Measurements from ENCODE around the gene CLNK. TPM values are rescaled to one million over a fixed set of nuclear protein-coding genes. Genes with fewer than 3 reads are reported as not detected.

The CLNK gene
- total RNA-seq, 2 donors from 2014 or later, result not detected

DNA sequence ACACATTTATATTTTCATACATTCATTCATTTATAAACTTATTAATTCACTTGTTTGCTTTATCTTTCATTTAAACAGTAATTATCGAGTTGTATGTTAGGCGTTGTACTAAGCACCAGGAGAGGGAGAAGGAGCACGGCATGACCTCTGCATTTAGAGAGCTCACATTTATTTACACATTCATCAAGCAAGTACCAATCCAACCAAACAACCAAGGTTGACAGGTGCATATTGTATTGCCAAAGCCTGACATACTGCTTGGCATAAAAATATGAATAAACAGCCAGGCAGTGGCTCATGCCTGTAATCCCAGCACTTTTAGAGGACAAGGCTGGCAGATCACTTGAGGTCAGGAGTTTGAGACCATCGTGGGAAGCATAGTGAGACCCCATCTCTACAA, 37.0 kb upstream of the CLNK start:
- no peaks in the 10 kb centered on the region for H3K9me3 Mint-ChIP-seq
- Histone ChIP-seq H3K36me3 (ENCODE audit: control insufficient read depth, insufficient read depth, low read length) (no peaks in the 10 kb centered on the region), H3K4me1 (ENCODE audit: control insufficient read depth, insufficient read depth, low read length) (no peaks in the 10 kb centered on the region), H3K9ac (ENCODE audit: extremely low read depth, low read length, poor library complexity, severe bottlenecking) (no peak overlapping the region), H3K4me3 (ENCODE audit: low read length) (no peak overlapping the region), H3K9me3 (ENCODE audit: control insufficient read depth, low read length) (no peaks in the 10 kb centered on the region), H3K27ac (ENCODE audit: low read depth, low read length) (no peak overlapping the region), H3K27me3 (ENCODE audit: control insufficient read depth, insufficient read depth, low read length, poor library complexity, severe bottlenecking) (no peaks in the 10 kb centered on the region)
- H3K27ac Mint-ChIP-seq, result no peak overlapping the region
- H3K4me1 Mint-ChIP-seq, result peaks cover 7% of the 10 kb centered on the region
- 88 to 98% methylated on average over 1 to 3 of the region's 4 CpGs for WGBS, 2 experiments (ENCODE audit: insufficient coverage in 1 of 2, insufficient read length in 1 of 2)
- no peaks in the 10 kb centered on the region for H3K27me3 Mint-ChIP-seq (ENCODE audit: insufficient read depth)
- H3K36me3 Mint-ChIP-seq (ENCODE audit: low read depth), result no peaks in the 10 kb centered on the region
- DNase-seq, result no peak
- H3K4me3 Mint-ChIP-seq, result no peak overlapping the region
- TF ChIP-seq, protein P1, sequence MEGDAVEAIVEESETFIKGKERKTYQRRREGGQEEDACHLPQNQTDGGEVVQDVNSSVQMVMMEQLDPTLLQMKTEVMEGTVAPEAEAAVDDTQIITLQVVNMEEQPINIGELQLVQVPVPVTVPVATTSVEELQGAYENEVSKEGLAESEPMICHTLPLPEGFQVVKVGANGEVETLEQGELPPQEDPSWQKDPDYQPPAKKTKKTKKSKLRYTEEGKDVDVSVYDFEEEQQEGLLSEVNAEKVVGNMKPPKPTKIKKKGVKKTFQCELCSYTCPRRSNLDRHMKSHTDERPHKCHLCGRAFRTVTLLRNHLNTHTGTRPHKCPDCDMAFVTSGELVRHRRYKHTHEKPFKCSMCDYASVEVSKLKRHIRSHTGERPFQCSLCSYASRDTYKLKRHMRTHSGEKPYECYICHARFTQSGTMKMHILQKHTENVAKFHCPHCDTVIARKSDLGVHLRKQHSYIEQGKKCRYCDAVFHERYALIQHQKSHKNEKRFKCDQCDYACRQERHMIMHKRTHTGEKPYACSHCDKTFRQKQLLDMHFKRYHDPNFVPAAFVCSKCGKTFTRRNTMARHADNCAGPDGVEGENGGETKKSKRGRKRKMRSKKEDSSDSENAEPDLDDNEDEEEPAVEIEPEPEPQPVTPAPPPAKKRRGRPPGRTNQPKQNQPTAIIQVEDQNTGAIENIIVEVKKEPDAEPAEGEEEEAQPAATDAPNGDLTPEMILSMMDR (conservative IDR thresholded peaks at IDR 0.05), result no peak

DNA sequence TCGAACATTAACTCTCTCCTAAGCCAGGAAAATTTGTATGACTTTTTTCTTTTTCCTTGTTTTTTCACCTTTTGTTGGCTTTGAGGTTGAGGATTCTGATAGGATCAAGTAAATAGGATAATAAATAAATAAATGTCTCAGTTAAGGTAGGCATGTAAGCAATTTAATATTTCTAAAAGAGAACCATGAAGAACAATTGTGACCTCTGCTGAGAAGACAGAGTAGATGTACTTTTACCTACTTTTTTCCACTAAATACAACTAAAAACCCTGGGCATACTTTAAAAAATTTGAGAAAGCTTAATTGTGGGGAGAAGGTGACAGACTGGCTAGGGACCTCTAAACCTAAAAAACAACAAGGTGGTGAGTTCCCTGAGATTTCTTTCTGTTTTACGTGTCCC, 31.6 kb upstream of the CLNK start:
- Mint-ChIP-seq H3K4me3 (no peak overlapping the region), H3K27ac (no peak overlapping the region), H3K36me3 (ENCODE audit: low read depth) (no peaks in the 10 kb centered on the region), H3K27me3 (ENCODE audit: insufficient read depth) (no peaks in the 10 kb centered on the region), H3K4me1 (peaks cover 8% of the 10 kb centered on the region), H3K9me3 (peaks cover 11% of the 10 kb centered on the region)
- WGBS, 2 experiments (ENCODE audit: insufficient coverage in 1 of 2, insufficient read length in 1 of 2), result 81% methylated on average over 2 of the region's 2 CpGs; no CpG with 5 or more reads in 1 of the 2 experiments
- no peak overlapping the region for H3K27ac ChIP-seq (ENCODE audit: low read depth, low read length)
- H3K9ac ChIP-seq (ENCODE audit: extremely low read depth, low read length, poor library complexity, severe bottlenecking), result no peak overlapping the region
- no peaks in the 10 kb centered on the region for H3K4me1 ChIP-seq (ENCODE audit: control insufficient read depth, insufficient read depth, low read length)
- H3K9me3 ChIP-seq (ENCODE audit: control insufficient read depth, low read length), result peaks cover 16% of the 10 kb centered on the region
- H3K4me3 ChIP-seq (ENCODE audit: low read length), result no peak overlapping the region
- no peak for DNase-seq
- H3K27me3 ChIP-seq (ENCODE audit: control insufficient read depth, insufficient read depth, low read length, poor library complexity, severe bottlenecking), result no peaks in the 10 kb centered on the region
- no peaks in the 10 kb centered on the region for H3K36me3 ChIP-seq (ENCODE audit: control insufficient read depth, insufficient read depth, low read length)
- TF ChIP-seq, protein P1 (conservative IDR thresholded peaks at IDR 0.05), result no peak

DNA sequence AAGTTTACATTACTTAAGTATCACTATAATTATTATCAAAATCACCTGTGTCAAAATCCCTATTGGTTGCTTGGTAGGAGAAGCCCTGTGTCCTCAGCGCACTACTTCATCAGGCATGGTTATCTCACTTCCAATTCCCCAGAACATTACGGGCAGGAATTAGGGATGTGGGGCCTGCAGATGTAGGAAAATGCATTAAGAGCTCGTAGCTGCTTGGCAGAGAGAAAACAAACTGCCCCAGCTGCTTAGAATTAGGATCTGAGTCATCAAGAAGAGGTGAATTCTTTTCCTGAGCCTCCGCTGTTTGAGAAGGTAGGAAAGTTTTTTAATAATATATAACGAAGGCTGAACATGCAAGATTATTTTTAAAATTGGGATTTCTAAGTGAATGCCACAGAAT, 31.1 kb upstream of the CLNK start:
- Histone ChIP-seq H3K4me1 (ENCODE audit: control insufficient read depth, insufficient read depth, low read length) (no peaks in the 10 kb centered on the region), H3K36me3 (ENCODE audit: control insufficient read depth, insufficient read depth, low read length) (no peaks in the 10 kb centered on the region), H3K27ac (ENCODE audit: low read depth, low read length) (no peak overlapping the region), H3K4me3 (ENCODE audit: low read length) (no peak overlapping the region), H3K9me3 (ENCODE audit: control insufficient read depth, low read length) (peaks cover 16% of the 10 kb centered on the region), H3K27me3 (ENCODE audit: control insufficient read depth, insufficient read depth, low read length, poor library complexity, severe bottlenecking) (no peaks in the 10 kb centered on the region), H3K9ac (ENCODE audit: extremely low read depth, low read length, poor library complexity, severe bottlenecking) (no peak overlapping the region)
- DNase-seq, result no peak
- TF ChIP-seq, protein P1 (conservative IDR thresholded peaks at IDR 0.05), result no peak
- Mint-ChIP-seq H3K4me3 (no peak overlapping the region), H3K4me1 (peaks cover 8% of the 10 kb centered on the region), H3K27me3 (ENCODE audit: insufficient read depth) (no peaks in the 10 kb centered on the region), H3K36me3 (ENCODE audit: low read depth) (no peaks in the 10 kb centered on the region), H3K9me3 (peaks cover 11% of the 10 kb centered on the region), H3K27ac (peak overlapping the region; percentile 46)
- 66 to 71% methylated on average over 4 to 5 of the region's 5 CpGs for WGBS, 2 experiments (ENCODE audit: insufficient coverage in 1 of 2, insufficient read length in 1 of 2)
